A673 (cell line): Measurements from ENCODE around the gene TRIP11. TPM values are rescaled to one million over a fixed set of nuclear protein-coding genes. Genes with fewer than 3 reads are reported as not detected.
A peak's percentile ranks its signal among the peaks of the same experiment; 100 is the strongest.

Source experiments
- BruUV-seq: library from RNA; stranded (reverse); fragments of 400-500 nt; replicated peaks from 2 replicates; lab custom pipeline; 2021; lab: Mats Ljungman, UMichigan
- CTCF ChIA-PET: fragments of 300-600 bp; sonication (Branson Sonifier 250); formaldehyde crosslinking; loops from one replicate; lab custom pipeline; 2022; ENCODE audit warnings: antibody characterized with exemption; lab: Charles Lee
- POLR2A ChIA-PET: fragments of 300-600 bp; sonication (Branson Sonifier 250); formaldehyde crosslinking; loops from one replicate; lab custom pipeline; 2022; ENCODE audit warnings: antibody characterized with exemption; ENCODE audit not compliant: low non-redundant PET; lab: Charles Lee
- DNase-seq: peaks from one replicate; pipeline ENCODE4 v3.0.0-alpha.2; 2015; ENCODE audit warnings: low spot score
- H3K27ac ChIP-seq: fragments of 200-600 bp; sonication (generic); 2 replicates; pipeline ENCODE4 v1.5.1; 2016; ENCODE audit warnings: mixed run types, low read depth, mild to moderate bottlenecking, mixed read lengths, antibody characterized with exemption, low read length; ENCODE audit not compliant: poor library complexity, severe bottlenecking
- H3K27me3 ChIP-seq: fragments of 200-600 bp; sonication (generic); replicated peaks from 2 replicates; pipeline ENCODE4 v1.6.1; 2017; ENCODE audit warnings: mixed run types, low read depth, mild to moderate bottlenecking, mixed read lengths, antibody characterized with exemption, low read length; ENCODE audit not compliant: insufficient read depth, poor library complexity
- H3K36me3 ChIP-seq: fragments of 200-600 bp; sonication (generic); 2 replicates; pipeline ENCODE4 v1.6.1; 2016; ENCODE audit warnings: mixed run types, mild to moderate bottlenecking, mixed read lengths, antibody characterized with exemption, low read length; ENCODE audit not compliant: insufficient read depth, poor library complexity, severe bottlenecking
- H3K4me1 ChIP-seq: fragments of 200-600 bp; sonication (generic); 2 replicates; pipeline ENCODE4 v1.6.1; 2017; ENCODE audit warnings: mixed run types, mild to moderate bottlenecking, mixed read lengths, antibody characterized with exemption, low read length; ENCODE audit not compliant: insufficient read depth, poor library complexity, severe bottlenecking
- H3K4me3 ChIP-seq: fragments of 200-600 bp; sonication (generic); 2 replicates; pipeline ENCODE4 v1.5.1; 2016; ENCODE audit warnings: low read depth, mixed run types, mild to moderate bottlenecking, mixed read lengths, low read length; ENCODE audit not compliant: poor library complexity, severe bottlenecking
- H3K9me3 ChIP-seq: fragments of 200-600 bp; sonication (generic); 2 replicates; pipeline ENCODE4 v1.6.1; 2016; ENCODE audit warnings: mixed run types, low read depth, mild to moderate bottlenecking, mixed read lengths, antibody characterized with exemption, low read length; ENCODE audit not compliant: poor library complexity, severe bottlenecking
- EZH2 ChIP-seq: fragments of 200-600 bp; sonication (generic); IDR thresholded peaks from 2 replicates; pipeline ENCODE4 v1.6.1; 2017; ENCODE audit warnings: borderline replicate concordance, low read depth, mild to moderate bottlenecking, mixed read lengths, antibody characterized with exemption, low read length; ENCODE audit not compliant: poor library complexity, severe bottlenecking
- intact Hi-C: fragments of 100-400 bp; cut with micrococcal nuclease; formaldehyde crosslinking; loops from one replicate; pipeline ENCODE4 v1.10.0; 2022; ENCODE audit not compliant: unreplicated experiment
- total RNA-seq: library from RNA; stranded (reverse); gene quantifications from 2 replicates; pipeline ENCODE4 v1.2.3, GENCODE V29; 2021
- TF ChIP-seq, protein P1 (sequence below): fragments of 300-800, 200-600 bp; sonication (generic); conservative IDR thresholded peaks from 2 replicates; pipeline ENCODE4 v1.5.1; 2017; ENCODE audit warnings: low read depth, mild to moderate bottlenecking, antibody characterized with exemption, low read length, moderate library complexity, mixed read lengths

Gene TRIP11
- total RNA-seq, 1 experiment from 2014 or later, result 46.9 TPM

DNA sequence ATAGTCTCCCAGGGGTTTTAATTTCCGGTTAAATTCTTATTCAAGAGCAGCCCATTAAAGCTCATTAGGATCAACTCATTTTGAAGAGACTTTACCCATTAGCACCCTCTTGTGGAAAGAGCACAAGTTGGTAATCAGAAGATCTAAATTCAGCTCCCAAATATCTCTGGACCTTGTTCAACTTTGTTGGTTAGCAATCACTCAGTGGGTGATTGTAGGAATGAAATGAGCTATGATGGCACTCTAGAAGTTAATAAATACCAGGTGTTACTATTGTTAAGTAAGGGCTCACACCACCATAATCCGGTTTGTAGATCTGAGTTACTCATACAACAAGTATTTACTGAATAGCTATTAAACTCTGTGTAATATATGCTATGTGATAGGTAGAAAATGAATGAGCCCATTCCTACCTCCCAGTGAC is 42.9 kb downstream of the TRIP11 start:
- CTCF ChIA-PET, result interaction anchor here (0.6 to 1.2 kb wide), 3 partner anchors 44 to 109 kb away, joined by 3 to 5 read pairs (median 4); partner anchors contain the start of gene ATXN3
- BruUV-seq, result no TSS peak
- POLR2A ChIA-PET, result no interaction called here

DNA sequence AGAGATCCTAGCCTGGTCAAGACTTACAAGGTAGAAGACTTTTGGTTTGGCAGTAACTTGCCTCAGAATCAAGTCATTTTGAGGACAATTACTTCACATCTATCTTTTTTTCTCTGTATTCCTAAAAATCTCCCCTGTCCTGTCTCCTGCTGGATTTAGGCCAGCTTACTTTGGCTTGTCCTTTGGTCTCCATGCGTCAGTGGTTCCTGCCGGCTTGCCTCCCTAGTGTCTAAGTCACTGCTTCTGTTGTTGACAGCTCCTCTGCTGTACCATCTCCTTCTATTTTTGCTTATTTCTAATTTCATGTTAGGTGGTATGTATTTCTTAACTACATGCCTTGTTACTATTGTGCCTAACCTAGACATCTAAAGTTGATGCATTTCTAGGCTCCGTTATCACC is 52.7 kb downstream of the TRIP11 start:
- BruUV-seq, result no TSS peak
- Histone ChIP-seq H3K27me3 (no peaks in the 10 kb centered on the region), H3K4me1 (no peaks in the 10 kb centered on the region), H3K9me3 (no peaks in the 10 kb centered on the region), H3K27ac (no peak overlapping the region), H3K4me3 (no peak overlapping the region), H3K36me3 (peaks cover 25% of the 10 kb centered on the region)
- TF ChIP-seq EZH2, result no peak
- TF ChIP-seq, protein P1, sequence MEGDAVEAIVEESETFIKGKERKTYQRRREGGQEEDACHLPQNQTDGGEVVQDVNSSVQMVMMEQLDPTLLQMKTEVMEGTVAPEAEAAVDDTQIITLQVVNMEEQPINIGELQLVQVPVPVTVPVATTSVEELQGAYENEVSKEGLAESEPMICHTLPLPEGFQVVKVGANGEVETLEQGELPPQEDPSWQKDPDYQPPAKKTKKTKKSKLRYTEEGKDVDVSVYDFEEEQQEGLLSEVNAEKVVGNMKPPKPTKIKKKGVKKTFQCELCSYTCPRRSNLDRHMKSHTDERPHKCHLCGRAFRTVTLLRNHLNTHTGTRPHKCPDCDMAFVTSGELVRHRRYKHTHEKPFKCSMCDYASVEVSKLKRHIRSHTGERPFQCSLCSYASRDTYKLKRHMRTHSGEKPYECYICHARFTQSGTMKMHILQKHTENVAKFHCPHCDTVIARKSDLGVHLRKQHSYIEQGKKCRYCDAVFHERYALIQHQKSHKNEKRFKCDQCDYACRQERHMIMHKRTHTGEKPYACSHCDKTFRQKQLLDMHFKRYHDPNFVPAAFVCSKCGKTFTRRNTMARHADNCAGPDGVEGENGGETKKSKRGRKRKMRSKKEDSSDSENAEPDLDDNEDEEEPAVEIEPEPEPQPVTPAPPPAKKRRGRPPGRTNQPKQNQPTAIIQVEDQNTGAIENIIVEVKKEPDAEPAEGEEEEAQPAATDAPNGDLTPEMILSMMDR, result no peak
- intact Hi-C loops, result no loop called here
- DNase-seq, result no peak
- CTCF ChIA-PET, result no interaction called here
- POLR2A ChIA-PET, result no interaction called here

More for the DNA sequence above, 42.9 kb downstream of the TRIP11 start:
- Histone ChIP-seq H3K27ac (no peak overlapping the region), H3K36me3 (peaks cover 17% of the 10 kb centered on the region), H3K9me3 (no peaks in the 10 kb centered on the region), H3K4me1 (peaks cover 22% of the 10 kb centered on the region), H3K27me3 (no peaks in the 10 kb centered on the region), H3K4me3 (no peak overlapping the region)
- intact Hi-C loops, result loop anchor here (10.0 kb wide), 2 partner anchors 342 to 502 kb away; no protein-coding TSS in a partner anchor
- DNase-seq, result peak; percentile 92
- TF ChIP-seq, protein P1, result peak; percentile 76
- TF ChIP-seq EZH2, result no peak

DNA sequence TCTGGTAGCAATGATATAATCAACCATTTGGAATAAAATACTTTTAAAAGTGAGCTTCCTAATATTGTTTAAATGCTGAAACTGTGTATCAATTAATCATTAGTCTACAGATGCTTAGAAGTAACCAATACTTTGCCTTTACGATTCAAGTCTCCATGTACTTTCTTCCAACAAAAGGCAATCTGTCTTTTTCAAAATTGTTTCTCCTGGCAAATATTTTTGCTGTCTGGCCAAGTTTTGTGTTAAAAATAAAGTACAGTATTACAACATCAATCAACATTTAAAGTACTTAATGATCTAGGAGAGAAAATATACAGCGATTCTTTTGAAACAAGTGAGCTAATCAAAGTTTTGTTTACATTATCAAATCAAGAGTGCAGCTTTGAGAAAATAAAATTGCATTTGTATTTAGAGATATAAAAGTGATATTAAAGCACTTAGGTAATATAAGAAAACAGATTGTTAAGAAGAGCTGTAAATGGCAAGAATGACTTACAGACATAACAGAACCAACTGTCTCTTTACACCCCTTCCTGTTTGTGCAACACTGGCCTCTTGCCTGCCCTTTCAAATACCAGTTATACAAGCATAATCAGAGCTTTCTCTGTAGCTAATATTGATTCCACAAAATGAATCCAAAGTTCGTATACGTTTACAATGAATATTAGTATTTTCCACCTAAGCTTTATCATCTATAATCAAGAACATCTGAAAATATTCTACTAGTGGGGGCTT is 54.2 kb downstream of the TRIP11 start:
- H3K9me3 ChIP-seq, result no peaks in the 10 kb centered on the region
- CTCF ChIA-PET, result no interaction called here
- TF ChIP-seq EZH2, result no peak
- TF ChIP-seq, protein P1, result no peak
- no peaks in the 10 kb centered on the region for H3K4me1 ChIP-seq
- no peaks in the 10 kb centered on the region for H3K27me3 ChIP-seq
- BruUV-seq, result no TSS peak
- H3K4me3 ChIP-seq, result no peak overlapping the region
- no peak for DNase-seq
- H3K27ac ChIP-seq, result no peak overlapping the region
- POLR2A ChIA-PET, result no interaction called here
- H3K36me3 ChIP-seq, result peaks cover 21% of the 10 kb centered on the region
- intact Hi-C loops, result no loop called here
